Neural cell (in vitro differentiated cells): ENCODE measurements around the gene LMNA.

Source experiments
- EP300 ChIP-seq: fragments of 450-650 bp; conservative IDR thresholded peaks from 2 replicates; pipeline ENCODE4 v1.6.1; 2014; ENCODE audit warnings: antibody characterized with exemption, mild to moderate bottlenecking, moderate library complexity; ENCODE audit not compliant: poor library complexity, severe bottlenecking
- MXI1 ChIP-seq: fragments of 450-650 bp; conservative IDR thresholded peaks from 2 replicates; pipeline ENCODE4 v1.6.1; 2014; ENCODE audit warnings: antibody characterized with exemption, mild to moderate bottlenecking; ENCODE audit not compliant: poor library complexity, severe bottlenecking
- RAD21 ChIP-seq: fragments of 450-650 bp; conservative IDR thresholded peaks from 2 replicates; pipeline ENCODE4 v1.6.1; 2014; ENCODE audit warnings: antibody characterized with exemption, mild to moderate bottlenecking, moderate library complexity
- REST ChIP-seq: IDR thresholded peaks from 2 replicates; pipeline ENCODE4 v1.6.1; 2012; ENCODE audit warnings: borderline replicate concordance
- TF ChIP-seq, protein P1 (sequence below): fragments of 450-650 bp; IDR thresholded peaks from 2 replicates; pipeline ENCODE4 v1.5.1; 2014; ENCODE audit warnings: antibody characterized with exemption, mild to moderate bottlenecking, moderate library complexity; ENCODE audit not compliant: poor library complexity, severe bottlenecking

DNA sequence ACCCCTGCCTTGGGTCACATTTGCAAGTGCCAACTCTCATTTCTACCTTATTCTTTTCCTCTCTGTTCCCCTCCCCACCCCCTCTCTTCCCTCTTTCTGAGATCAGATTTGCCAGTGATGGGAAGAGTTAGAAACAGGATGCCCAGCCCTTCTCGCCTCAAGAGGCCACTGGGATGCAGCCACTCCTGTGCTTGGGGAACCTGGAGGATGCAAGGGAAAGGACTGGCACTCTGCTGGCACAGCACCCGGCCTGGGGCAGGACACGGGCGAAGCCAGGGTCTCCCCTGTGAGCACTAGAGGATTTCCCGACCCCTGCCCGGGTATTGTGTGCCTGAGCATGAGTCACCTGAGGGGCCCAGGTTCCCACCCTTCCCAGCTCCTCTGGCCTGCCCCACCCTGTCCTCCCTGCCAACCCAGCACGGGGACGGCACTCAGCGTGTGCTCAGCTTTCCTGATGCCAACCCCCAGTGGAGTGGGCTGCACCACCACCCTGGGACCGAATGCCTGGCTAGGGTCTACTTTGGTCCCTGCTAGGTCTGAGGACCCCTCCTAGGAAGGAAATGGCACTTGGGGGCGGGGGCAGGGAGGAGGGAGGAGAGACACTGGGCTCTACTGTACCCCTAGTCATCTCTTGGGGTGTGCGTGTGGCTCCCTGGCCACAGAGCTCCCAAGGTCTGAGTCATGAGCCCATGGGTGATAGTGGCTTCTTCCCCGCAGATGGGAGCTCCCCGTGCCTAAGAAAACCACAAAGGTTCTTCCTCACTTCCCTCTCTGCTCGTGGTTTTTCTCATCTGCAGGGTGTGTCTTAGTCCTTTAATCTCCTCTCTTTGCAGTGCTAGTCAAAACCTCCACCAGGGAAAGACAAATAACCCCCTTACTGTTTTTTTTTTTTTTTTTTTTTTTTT lies 12.4 kb downstream of the LMNA start:
- no peak for TF ChIP-seq MXI1
- TF ChIP-seq, protein P1, sequence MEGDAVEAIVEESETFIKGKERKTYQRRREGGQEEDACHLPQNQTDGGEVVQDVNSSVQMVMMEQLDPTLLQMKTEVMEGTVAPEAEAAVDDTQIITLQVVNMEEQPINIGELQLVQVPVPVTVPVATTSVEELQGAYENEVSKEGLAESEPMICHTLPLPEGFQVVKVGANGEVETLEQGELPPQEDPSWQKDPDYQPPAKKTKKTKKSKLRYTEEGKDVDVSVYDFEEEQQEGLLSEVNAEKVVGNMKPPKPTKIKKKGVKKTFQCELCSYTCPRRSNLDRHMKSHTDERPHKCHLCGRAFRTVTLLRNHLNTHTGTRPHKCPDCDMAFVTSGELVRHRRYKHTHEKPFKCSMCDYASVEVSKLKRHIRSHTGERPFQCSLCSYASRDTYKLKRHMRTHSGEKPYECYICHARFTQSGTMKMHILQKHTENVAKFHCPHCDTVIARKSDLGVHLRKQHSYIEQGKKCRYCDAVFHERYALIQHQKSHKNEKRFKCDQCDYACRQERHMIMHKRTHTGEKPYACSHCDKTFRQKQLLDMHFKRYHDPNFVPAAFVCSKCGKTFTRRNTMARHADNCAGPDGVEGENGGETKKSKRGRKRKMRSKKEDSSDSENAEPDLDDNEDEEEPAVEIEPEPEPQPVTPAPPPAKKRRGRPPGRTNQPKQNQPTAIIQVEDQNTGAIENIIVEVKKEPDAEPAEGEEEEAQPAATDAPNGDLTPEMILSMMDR, result no peak
- TF ChIP-seq REST, result no peak
- TF ChIP-seq EP300, result no peak
- TF ChIP-seq RAD21, result no peak
